T-helper 17 cell (primary cell): ENCODE results near the gene TRIAP1. TPM values are rescaled to one million over a fixed set of nuclear protein-coding genes. Genes with fewer than 3 reads are reported as not detected.
A peak's percentile ranks its signal among the peaks of the same experiment; 100 is the strongest.
"Not testable (repeated sequence)": the region's sequence is repeated elsewhere in the genome, so short reads cannot be mapped to it uniquely, and the experiment has no call there.

Source experiments
- ATAC-seq: fragments of 150-1000 bp; cut with Tn5 transposase; 2 replicates; pipeline ENCODE4 v1.10.0; 2021; ENCODE audit warnings: mild to moderate bottlenecking, moderate library complexity
- DNase-seq, 3 donors: peaks; one replicate each; pipeline versions ENCODE4 v3.0.0 to v3.0.0-alpha.2; 2020 to 2021
- H3K9me3 ChIP-seq: one replicate; pipeline ENCODE4 v1.7.0; 2013; ENCODE audit warnings: low read length, mild to moderate bottlenecking; ENCODE audit not compliant: control insufficient read depth, poor library complexity, severe bottlenecking
- H3K27ac Mint-ChIP-seq: one replicate; pipeline ENCODE4 v1.8.0; 2022; ENCODE audit warnings: mild to moderate bottlenecking, moderate library complexity, mixed read lengths
- H3K27me3 Mint-ChIP-seq: one replicate; pipeline ENCODE4 v1.8.0; 2022; ENCODE audit warnings: mixed read lengths
- H3K36me3 Mint-ChIP-seq: one replicate; pipeline ENCODE4 v1.8.0; 2022; ENCODE audit warnings: low read depth, mixed read lengths
- H3K4me1 Mint-ChIP-seq: one replicate; pipeline ENCODE4 v1.8.0; 2022; ENCODE audit warnings: mild to moderate bottlenecking, mixed read lengths
- H3K4me3 Mint-ChIP-seq: one replicate; pipeline ENCODE4 v1.8.0; 2022; ENCODE audit warnings: mild to moderate bottlenecking, moderate library complexity, mixed read lengths
- total RNA-seq, 4 donors: library from RNA in 2 of 4; stranded (reverse) in 2 of 4; gene quantifications; one replicate each; pipeline ENCODE4 v1.2.3 and lab custom pipeline; 2022 to 2026

TRIAP1 gene
- total RNA-seq, 2 donors from 2014 or later: 18.6 to 21.9 TPM

DNA sequence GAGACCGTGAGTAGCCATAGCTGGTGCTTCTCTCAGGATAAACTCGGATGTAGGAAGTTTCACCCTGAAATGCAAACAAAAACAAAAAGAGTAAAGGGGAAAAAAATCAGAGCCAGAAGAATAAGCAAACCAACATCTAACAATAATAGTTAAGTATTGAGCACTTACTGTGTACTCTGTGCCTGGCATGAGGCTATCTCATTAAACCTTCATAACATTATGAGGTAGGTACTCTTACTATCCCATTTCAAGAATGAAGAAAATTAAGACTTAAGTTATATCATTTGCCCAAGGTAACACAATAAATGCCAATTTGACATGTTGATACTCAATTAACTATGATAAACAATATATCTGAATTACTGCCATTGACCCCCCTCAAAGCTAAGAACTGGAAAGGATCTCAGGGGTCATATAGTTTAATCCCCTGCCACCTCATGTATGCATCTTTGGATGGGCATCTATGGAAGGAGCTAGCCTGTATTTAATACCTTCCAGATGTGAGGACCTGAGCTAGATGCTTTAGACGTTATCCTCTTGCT is 16.0 kb upstream of the TRIAP1 start:
- no peaks in the 10 kb centered on the region for H3K9me3 ChIP-seq
- peaks cover 9% of the 10 kb centered on the region for H3K36me3 Mint-ChIP-seq
- no peak overlapping the region for H3K4me3 Mint-ChIP-seq
- ATAC-seq: no peak
- H3K4me1 Mint-ChIP-seq: peaks cover 8% of the 10 kb centered on the region
- no peak for DNase-seq
- no peaks in the 10 kb centered on the region for H3K27me3 Mint-ChIP-seq
- no peak overlapping the region for H3K27ac Mint-ChIP-seq

DNA sequence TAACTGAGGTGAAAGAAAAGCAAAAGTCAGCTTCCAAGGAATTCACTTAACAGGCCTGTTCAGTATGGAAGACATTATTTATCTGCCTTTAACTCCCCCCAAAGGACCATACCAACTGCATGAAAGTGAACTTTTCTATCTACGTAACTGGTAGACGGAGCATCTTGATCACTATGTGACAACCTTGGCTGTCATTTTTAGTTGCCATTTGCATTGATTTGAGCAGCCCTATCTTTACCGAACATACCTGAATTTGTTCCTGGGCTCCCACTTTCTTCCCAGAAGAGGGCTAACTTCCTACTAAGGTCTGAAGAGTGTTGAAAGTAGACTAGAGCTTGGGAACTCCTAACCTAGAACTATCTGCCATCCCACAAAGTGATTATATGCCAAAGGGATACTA is 14.0 kb upstream of the TRIAP1 start:
- no peak overlapping the region for H3K27ac Mint-ChIP-seq
- H3K4me1 Mint-ChIP-seq: peaks cover 2% of the 10 kb centered on the region
- H3K27me3 Mint-ChIP-seq: no peaks in the 10 kb centered on the region
- peaks cover 9% of the 10 kb centered on the region for H3K36me3 Mint-ChIP-seq
- no peaks in the 10 kb centered on the region for H3K9me3 ChIP-seq
- ATAC-seq (no peak), DNase-seq (no peak)
- H3K4me3 Mint-ChIP-seq: no peak overlapping the region

- H3K4me1 Mint-ChIP-seq: peaks cover 2% of the 10 kb centered on the region
- no peak overlapping the region for H3K4me3 Mint-ChIP-seq
- no peaks in the 10 kb centered on the region for H3K9me3 ChIP-seq
- no peaks in the 10 kb centered on the region for H3K27me3 Mint-ChIP-seq
- peaks cover 6% of the 10 kb centered on the region for H3K36me3 Mint-ChIP-seq
- ATAC-seq (no peak), DNase-seq (no peak)
- H3K27ac Mint-ChIP-seq: no peak overlapping the region
Observed at GRCh38 chr12:120457133-120457532, 10.9 kb upstream of the TRIAP1 start.

- peaks cover 4% of the 10 kb centered on the region for H3K36me3 Mint-ChIP-seq
- no peak for DNase-seq
- no peak overlapping the region for H3K27ac Mint-ChIP-seq
Observed at GRCh38 chr12:120455302-120455701, 9.1 kb upstream of the TRIAP1 start.

GRCh38 chr12:120453977-120454376 is 7.8 kb upstream of the TRIAP1 start:
- Mint-ChIP-seq H3K36me3 (no peaks in the 10 kb centered on the region), H3K27me3 (no peaks in the 10 kb centered on the region), H3K4me3 (no peak overlapping the region), H3K4me1 (peaks cover 5% of the 10 kb centered on the region), H3K27ac (no peak overlapping the region)
- DNase-seq: no peak
- ATAC-seq: peak; percentile 94
- H3K9me3 ChIP-seq: no peaks in the 10 kb centered on the region

More at GRCh38 chr12:120455302-120455701, 9.1 kb upstream of the TRIAP1 start:
- no peak for ATAC-seq
- no peaks in the 10 kb centered on the region for H3K27me3 Mint-ChIP-seq
- H3K4me3 Mint-ChIP-seq: no peak overlapping the region
- peaks cover 2% of the 10 kb centered on the region for H3K4me1 Mint-ChIP-seq
- no peaks in the 10 kb centered on the region for H3K9me3 ChIP-seq

- no peaks in the 10 kb centered on the region for H3K9me3 ChIP-seq
- H3K36me3 Mint-ChIP-seq: no peaks in the 10 kb centered on the region
- ATAC-seq (no peak), DNase-seq (no peak)
- H3K4me3 Mint-ChIP-seq: no peak overlapping the region
- H3K27ac Mint-ChIP-seq: no peak overlapping the region
- H3K27me3 Mint-ChIP-seq: no peaks in the 10 kb centered on the region
- H3K4me1 Mint-ChIP-seq: peaks cover 5% of the 10 kb centered on the region
Observed at GRCh38 chr12:120453060-120453750, 7.0 kb upstream of the TRIAP1 start.

- H3K27ac Mint-ChIP-seq: not testable (repeated sequence)
Observed at GRCh38 chr12:120452524-120452923, 6.3 kb upstream of the TRIAP1 start.

GRCh38 chr12:120447992-120448391 is 1.8 kb upstream of the TRIAP1 start:
- Mint-ChIP-seq H3K36me3 (peaks cover 2% of the 10 kb centered on the region), H3K27ac (peak overlapping the region; percentile 97), H3K4me1 (peaks cover 18% of the 10 kb centered on the region), H3K27me3 (no peaks in the 10 kb centered on the region), H3K4me3 (peak overlapping the region; percentile 99)
- H3K9me3 ChIP-seq: no peaks in the 10 kb centered on the region
- ATAC-seq (no peak), DNase-seq (no peak)

More at GRCh38 chr12:120452524-120452923, 6.3 kb upstream of the TRIAP1 start:
- not testable (repeated sequence) for H3K4me1 Mint-ChIP-seq, DNase-seq, H3K36me3 Mint-ChIP-seq, H3K27me3 Mint-ChIP-seq, H3K4me3 Mint-ChIP-seq, H3K9me3 ChIP-seq, ATAC-seq

DNA sequence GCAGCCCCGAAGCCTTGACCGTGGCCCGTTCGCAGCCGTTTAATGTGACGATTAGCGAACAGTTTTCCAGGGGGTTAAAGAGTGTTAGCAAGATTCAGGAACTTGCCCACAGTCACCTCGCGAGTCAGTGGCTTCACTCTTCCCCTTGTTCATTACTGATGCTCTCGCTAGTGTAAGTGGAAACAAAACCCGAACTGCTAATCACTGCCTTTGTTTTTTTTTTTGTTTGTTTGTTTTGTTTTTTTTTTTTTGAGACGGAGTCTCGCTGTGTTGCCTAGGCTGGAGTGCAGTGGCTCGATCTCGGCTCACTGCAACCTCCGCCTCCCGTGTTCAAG is 627 bp upstream of the TRIAP1 start:
- H3K36me3 Mint-ChIP-seq, H3K27me3 Mint-ChIP-seq, H3K9me3 ChIP-seq, DNase-seq: not testable (repeated sequence)
- Mint-ChIP-seq H3K27ac (peak overlapping the region; percentile 97), H3K4me3 (peak overlapping the region; percentile 99), H3K4me1 (peaks cover 16% of the 10 kb centered on the region)
- peak; percentile 8 for ATAC-seq

- no peaks in the 10 kb centered on the region for H3K9me3 ChIP-seq
- H3K27me3 Mint-ChIP-seq: no peaks in the 10 kb centered on the region
- H3K27ac Mint-ChIP-seq: peak overlapping the region; percentile 97
- ATAC-seq (no peak), DNase-seq (no peak)
- peaks cover 21% of the 10 kb centered on the region for H3K4me1 Mint-ChIP-seq
- peaks cover 2% of the 10 kb centered on the region for H3K36me3 Mint-ChIP-seq
- H3K4me3 Mint-ChIP-seq: peak overlapping the region; percentile 99
Observed at GRCh38 chr12:120444676-120445075, 1.5 kb downstream of the TRIAP1 start.

DNA sequence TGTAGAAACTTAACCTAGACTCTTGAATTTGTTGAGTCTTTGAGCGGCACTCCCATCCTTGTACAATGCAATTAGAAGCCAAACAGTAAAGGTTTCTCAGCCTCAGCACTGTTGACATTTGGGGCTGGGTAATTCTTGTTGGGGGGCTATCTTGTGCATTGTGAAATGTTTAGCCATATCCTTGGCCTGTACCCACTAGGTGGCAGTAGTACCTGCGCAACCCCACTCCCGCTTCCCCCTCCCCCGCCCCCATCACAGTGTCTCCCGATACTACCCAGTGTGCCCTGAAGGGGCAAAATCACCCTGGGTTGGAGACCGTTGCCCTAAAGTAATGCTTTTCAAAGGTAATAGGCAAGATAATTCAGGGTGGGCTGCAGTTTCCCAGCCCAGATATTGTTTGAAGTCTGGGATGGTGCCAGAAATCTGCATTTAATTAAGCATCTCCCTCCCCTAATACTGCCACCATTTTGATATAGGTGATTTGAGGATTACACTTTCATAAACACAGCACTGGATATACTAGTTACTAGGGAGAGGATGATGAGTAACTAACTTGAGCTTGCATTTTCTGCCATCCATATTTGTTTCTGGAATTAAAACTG is 6.4 kb downstream of the TRIAP1 start:
- Mint-ChIP-seq H3K4me3 (peak overlapping the region; percentile 36), H3K36me3 (no peaks in the 10 kb centered on the region), H3K27ac (no peak overlapping the region), H3K4me1 (peaks cover 15% of the 10 kb centered on the region), H3K27me3 (no peaks in the 10 kb centered on the region)
- peak; percentile 46 for ATAC-seq
- H3K9me3 ChIP-seq: no peaks in the 10 kb centered on the region
- peak; percentile 49 to 65 (median 63) for DNase-seq

GRCh38 chr12:120438495-120439198 is 7.5 kb downstream of the TRIAP1 start:
- DNase-seq: no peak
- Mint-ChIP-seq H3K27ac (peak overlapping the region; percentile 90), H3K36me3 (no peaks in the 10 kb centered on the region), H3K27me3 (no peaks in the 10 kb centered on the region), H3K4me3 (peak overlapping the region; percentile 96), H3K4me1 (peaks cover 15% of the 10 kb centered on the region)
- no peak for ATAC-seq
- H3K9me3 ChIP-seq: no peaks in the 10 kb centered on the region

DNA sequence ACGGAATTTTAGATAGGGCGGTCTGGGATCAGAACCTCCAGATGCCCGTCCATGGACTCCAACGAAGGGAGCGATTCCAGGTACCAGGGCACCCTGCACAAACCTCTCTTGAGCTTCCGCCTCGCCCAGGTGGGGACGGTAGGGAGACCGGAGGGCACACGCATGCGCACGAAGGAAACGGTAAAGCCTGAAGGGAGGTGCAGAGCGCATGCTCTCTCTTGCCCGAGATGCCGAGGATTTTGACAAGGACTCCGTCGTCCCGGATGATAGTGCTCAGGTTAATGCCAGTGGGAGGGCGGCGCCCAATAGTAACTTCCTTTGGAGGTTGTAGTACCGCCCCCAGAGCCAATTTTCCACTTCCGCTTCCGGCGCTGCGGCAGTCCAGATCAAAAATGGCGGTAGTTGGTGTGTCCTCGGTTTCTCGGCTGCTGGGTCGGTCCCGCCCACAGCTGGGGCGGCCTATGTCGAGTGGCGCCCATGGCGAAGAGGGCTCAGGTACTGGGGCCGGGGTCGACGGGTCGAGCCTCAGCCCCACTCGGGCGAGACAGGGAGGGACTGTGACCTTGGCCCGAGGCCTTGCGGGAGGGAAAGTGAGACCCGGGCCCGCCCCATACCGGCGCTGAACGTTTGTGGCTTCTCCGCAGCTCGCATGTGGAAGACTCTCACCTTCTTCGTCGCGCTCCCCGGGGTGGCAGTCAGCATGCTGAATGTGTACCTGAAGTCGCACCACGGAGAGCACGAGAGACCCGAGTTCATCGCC is 8.3 kb downstream of the TRIAP1 start, which contains the start of gene COX6A1:
COX6A1 (plus strand) TSS at position 379 of the 760 bp plus-strand sequence; CDS start at position 393, 14 bp downstream.
- peaks cover 4% of the 10 kb centered on the region for H3K27me3 Mint-ChIP-seq
- H3K36me3 Mint-ChIP-seq: no peaks in the 10 kb centered on the region
- H3K27ac Mint-ChIP-seq: peak within 1 kb of the TSS; percentile 90
- peaks cover 15% of the 10 kb centered on the region for H3K4me1 Mint-ChIP-seq
- H3K4me3 Mint-ChIP-seq: peak within 1 kb of the TSS; percentile 96
- DNase-seq: peak; percentile 89 to 95 (median 89)
- no peaks in the 10 kb centered on the region for H3K9me3 ChIP-seq
- ATAC-seq: peak; percentile 96
